Measurements from ENCODE around the gene CDHR3.

CDHR3 gene

DNA sequence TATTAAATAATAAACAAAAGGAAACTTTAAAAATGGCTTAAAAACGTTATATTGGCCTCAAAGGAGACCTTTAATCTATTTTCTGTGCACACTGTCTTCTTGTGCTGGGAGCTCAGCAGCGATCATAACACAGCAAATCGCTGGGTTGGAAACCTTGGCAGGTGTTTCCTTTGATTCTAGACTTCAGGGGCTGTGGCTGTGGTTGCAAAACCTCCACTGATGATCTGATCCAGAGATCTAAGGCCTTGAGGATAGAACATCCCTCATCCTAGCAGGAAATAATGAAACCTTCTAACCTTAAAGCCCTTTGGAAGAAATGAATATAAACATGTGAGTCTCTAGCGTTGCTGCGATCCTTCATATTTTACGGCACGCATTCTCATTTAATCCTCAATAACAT lies 29.8 kb downstream of the CDHR3 start:
- Histone ChIP-seq H3K4me3 (ENCODE audit: low read depth, low read length) (no peak overlapping the region), H3K4me1 (ENCODE audit: control insufficient read depth, insufficient read depth, low read length) (no peaks in the 10 kb centered on the region), H3K36me3 (ENCODE audit: control insufficient read depth in 2 of 2, insufficient read depth in 1 of 2, low read length in 2 of 2) (no peaks in the 10 kb centered on the region), H3K9me3 (ENCODE audit: control insufficient read depth, insufficient read depth, low read depth, low read length) (no peaks in the 10 kb centered on the region), H3K27ac (ENCODE audit: extremely low read depth, low read depth, low read length) (no peak overlapping the region)
- POLR2A ChIA-PET: no interaction called here
- no peak for TF ChIP-seq ZIC2 (tag by site-specific recombination; IDR thresholded peaks at IDR 0.05)
- TF ChIP-seq ZNF26 (tag by site-specific recombination; IDR thresholded peaks at IDR 0.05): no peak
- no peak for TF ChIP-seq ZNF621 (tag by site-specific recombination; IDR thresholded peaks at IDR 0.05)
- no peak for TF ChIP-seq KLF8 (tag by site-specific recombination; IDR thresholded peaks at IDR 0.05)
- TF ChIP-seq ZNF433 (tag by site-specific recombination; IDR thresholded peaks at IDR 0.05; ENCODE audit: low read depth): no peak
- no peak for TF ChIP-seq SALL2 (tag by site-specific recombination; IDR thresholded peaks at IDR 0.05; ENCODE audit: borderline replicate concordance)
- TF ChIP-seq ZNF133 (tag by site-specific recombination; IDR thresholded peaks at IDR 0.05): no peak
- TF ChIP-seq ZNF610 (tag by site-specific recombination; IDR thresholded peaks at IDR 0.05; ENCODE audit: borderline replicate concordance): no peak
- TF ChIP-seq, protein P1, sequence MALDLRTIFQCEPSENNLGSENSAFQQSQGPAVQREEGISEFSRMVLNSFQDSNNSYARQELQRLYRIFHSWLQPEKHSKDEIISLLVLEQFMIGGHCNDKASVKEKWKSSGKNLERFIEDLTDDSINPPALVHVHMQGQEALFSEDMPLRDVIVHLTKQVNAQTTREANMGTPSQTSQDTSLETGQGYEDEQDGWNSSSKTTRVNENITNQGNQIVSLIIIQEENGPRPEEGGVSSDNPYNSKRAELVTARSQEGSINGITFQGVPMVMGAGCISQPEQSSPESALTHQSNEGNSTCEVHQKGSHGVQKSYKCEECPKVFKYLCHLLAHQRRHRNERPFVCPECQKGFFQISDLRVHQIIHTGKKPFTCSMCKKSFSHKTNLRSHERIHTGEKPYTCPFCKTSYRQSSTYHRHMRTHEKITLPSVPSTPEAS (tag by site-specific recombination; IDR thresholded peaks at IDR 0.05): no peak
- TF ChIP-seq ZNF211 (tag by site-specific recombination; IDR thresholded peaks at IDR 0.05; ENCODE audit: low read depth): no peak
- TF ChIP-seq ZNF335 (tag by site-specific recombination; conservative IDR thresholded peaks at IDR 0.05): no peak
- no peak for TF ChIP-seq KLF1 (tag by site-specific recombination; IDR thresholded peaks at IDR 0.05)
- no peak for TF ChIP-seq ZNF555 (tag by site-specific recombination; conservative IDR thresholded peaks at IDR 0.05)
- TF ChIP-seq, protein P2, sequence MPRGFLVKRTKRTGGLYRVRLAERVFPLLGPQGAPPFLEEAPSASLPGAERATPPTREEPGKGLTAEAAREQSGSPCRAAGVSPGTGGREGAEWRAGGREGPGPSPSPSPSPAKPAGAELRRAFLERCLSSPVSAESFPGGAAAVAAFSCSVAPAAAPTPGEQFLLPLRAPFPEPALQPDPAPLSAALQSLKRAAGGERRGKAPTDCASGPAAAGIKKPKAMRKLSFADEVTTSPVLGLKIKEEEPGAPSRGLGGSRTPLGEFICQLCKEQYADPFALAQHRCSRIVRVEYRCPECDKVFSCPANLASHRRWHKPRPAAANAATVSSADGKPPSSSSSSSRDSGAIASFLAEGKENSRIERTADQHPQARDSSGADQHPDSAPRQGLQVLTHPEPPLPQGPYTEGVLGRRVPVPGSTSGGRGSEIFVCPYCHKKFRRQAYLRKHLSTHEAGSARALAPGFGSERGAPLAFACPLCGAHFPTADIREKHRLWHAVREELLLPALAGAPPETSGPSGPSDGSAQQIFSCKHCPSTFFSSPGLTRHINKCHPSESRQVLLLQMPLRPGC (tag by site-specific recombination; IDR thresholded peaks at IDR 0.05): no peak
- TF ChIP-seq ZNF558 (tag by site-specific recombination; IDR thresholded peaks at IDR 0.05): no peak
- TF ChIP-seq ZNF830 (tag by site-specific recombination; IDR thresholded peaks at IDR 0.05; ENCODE audit: low read depth): no peak
- TF ChIP-seq SP7 (tag by site-specific recombination; IDR thresholded peaks at IDR 0.05): no peak
- CTCF ChIA-PET: no interaction called here

DNA sequence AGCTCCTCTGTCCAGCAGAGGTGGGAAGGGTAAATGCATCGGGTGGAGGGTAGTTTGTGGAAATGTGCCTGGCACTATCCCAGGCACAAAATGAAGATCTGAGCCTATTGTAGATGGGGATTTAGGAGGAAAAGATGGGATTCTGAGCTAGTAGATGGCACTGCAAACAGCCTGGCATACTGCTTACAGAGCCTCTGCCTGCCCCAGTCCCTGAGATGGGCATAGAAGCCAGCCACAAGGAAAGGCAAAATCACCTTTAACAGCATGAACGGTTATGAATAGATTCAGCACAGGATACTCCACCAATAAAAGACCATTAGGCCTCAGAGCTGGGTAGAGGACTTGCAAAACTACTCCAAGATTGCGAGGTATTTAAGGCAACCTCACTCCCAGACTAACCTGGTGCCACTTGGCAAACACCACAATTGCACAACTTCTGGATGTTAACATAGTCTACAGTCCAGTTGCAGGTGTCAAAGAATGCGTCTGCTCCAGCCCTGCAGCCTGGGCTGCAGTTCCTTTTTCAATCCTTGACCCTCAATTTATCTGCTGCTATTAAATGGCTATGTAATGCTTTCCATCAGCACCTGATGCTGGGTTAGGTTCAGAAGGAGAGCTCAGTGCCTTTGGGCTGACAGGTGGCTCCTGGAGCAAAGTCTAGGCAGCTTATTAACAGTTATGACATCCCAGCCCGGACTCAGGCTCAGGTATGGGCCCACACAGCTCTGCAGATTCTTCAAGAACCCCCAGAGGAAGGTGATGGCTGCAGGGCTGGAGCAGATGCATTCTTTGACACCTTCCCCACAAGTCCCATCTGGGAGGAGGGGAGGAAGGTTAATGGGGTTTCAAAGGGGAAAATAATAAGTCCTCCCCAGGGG lies 34.0 kb downstream of the CDHR3 start:
- no peak overlapping the region for H3K27ac ChIP-seq (ENCODE audit: extremely low read depth, low read depth, low read length)
- ChIA-PET POLR2A (no interaction called here), CTCF (interaction anchor here (0.5 to 1.6 kb wide), 2 partner anchors 11 to 402 kb away, joined by 3 to 4 read pairs; no protein-coding TSS in a partner anchor)
- no peaks in the 10 kb centered on the region for H3K9me3 ChIP-seq (ENCODE audit: control insufficient read depth, insufficient read depth, low read depth, low read length)
- no peaks in the 10 kb centered on the region for H3K4me1 ChIP-seq (ENCODE audit: control insufficient read depth, insufficient read depth, low read length)
- no peak overlapping the region for H3K4me3 ChIP-seq (ENCODE audit: low read depth, low read length)
- no peaks in the 10 kb centered on the region for H3K36me3 ChIP-seq (ENCODE audit: control insufficient read depth in 2 of 2, insufficient read depth in 1 of 2, low read length in 2 of 2)
- TF ChIP-seq, protein P2 (tag by site-specific recombination; IDR thresholded peaks at IDR 0.05): no peak
- TF ChIP-seq ZNF510 (tag by site-specific recombination; IDR thresholded peaks at IDR 0.05; ENCODE audit: insufficient replicate concordance) (no peak), ZNF324 (tag by site-specific recombination; IDR thresholded peaks at IDR 0.05) (no peak), ZNF114 (tag by site-specific recombination; IDR thresholded peaks at IDR 0.05) (no peak), ZNF571 (tag by site-specific recombination; IDR thresholded peaks at IDR 0.05) (no peak), HOXA7 (CRISPR knock-in tag; IDR thresholded peaks at IDR 0.05; ENCODE audit: borderline replicate concordance) (no peak), ZNF335 (tag by site-specific recombination; conservative IDR thresholded peaks at IDR 0.05) (no peak), ZNF211 (tag by site-specific recombination; IDR thresholded peaks at IDR 0.05; ENCODE audit: low read depth) (no peak), ZNF701 (tag by site-specific recombination; IDR thresholded peaks at IDR 0.05) (no peak)
- TF ChIP-seq, protein P3, sequence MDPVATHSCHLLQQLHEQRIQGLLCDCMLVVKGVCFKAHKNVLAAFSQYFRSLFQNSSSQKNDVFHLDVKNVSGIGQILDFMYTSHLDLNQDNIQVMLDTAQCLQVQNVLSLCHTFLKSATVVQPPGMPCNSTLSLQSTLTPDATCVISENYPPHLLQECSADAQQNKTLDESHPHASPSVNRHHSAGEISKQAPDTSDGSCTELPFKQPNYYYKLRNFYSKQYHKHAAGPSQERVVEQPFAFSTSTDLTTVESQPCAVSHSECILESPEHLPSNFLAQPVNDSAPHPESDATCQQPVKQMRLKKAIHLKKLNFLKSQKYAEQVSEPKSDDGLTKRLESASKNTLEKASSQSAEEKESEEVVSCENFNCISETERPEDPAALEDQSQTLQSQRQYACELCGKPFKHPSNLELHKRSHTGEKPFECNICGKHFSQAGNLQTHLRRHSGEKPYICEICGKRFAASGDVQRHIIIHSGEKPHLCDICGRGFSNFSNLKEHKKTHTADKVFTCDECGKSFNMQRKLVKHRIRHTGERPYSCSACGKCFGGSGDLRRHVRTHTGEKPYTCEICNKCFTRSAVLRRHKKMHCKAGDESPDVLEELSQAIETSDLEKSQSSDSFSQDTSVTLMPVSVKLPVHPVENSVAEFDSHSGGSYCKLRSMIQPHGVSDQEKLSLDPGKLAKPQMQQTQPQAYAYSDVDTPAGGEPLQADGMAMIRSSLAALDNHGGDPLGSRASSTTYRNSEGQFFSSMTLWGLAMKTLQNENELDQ (tag by site-specific recombination; IDR thresholded peaks at IDR 0.05; ENCODE audit: low read depth): no peak
- TF ChIP-seq, protein P4, sequence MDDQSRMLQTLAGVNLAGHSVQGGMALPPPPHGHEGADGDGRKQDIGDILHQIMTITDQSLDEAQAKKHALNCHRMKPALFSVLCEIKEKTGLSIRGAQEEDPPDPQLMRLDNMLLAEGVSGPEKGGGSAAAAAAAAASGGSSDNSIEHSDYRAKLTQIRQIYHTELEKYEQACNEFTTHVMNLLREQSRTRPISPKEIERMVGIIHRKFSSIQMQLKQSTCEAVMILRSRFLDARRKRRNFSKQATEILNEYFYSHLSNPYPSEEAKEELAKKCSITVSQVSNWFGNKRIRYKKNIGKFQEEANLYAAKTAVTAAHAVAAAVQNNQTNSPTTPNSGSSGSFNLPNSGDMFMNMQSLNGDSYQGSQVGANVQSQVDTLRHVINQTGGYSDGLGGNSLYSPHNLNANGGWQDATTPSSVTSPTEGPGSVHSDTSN (CRISPR knock-in tag; IDR thresholded peaks at IDR 0.05): no peak

Data from HEK293 (cell line).